ENCODE measurements around the gene STX4.

GRCh38 chr16:31005350-31006085 lies 27.8 kb upstream of the STX4 start:
- TF ChIP-seq TAF1 (IDR thresholded peaks at IDR 0.05; ENCODE audit: borderline replicate concordance, low read depth, low read length) (no peak), POLR2AphosphoS5 (IDR thresholded peaks at IDR 0.05; ENCODE audit: low read depth, low read length) (no peak)
